GM19455 (cell line): ENCODE data around the gene PROC.
"Not testable (repeated sequence)": the region's sequence is repeated elsewhere in the genome, so short reads cannot be mapped to it uniquely, and the experiment has no call there.

Source experiments
- ATAC-seq: cut with Tn5 transposase; IDR thresholded peaks from one replicate; pipeline ENCODE4 v1.9.1; 2021; ENCODE audit not compliant: unreplicated experiment

Gene PROC

DNA sequence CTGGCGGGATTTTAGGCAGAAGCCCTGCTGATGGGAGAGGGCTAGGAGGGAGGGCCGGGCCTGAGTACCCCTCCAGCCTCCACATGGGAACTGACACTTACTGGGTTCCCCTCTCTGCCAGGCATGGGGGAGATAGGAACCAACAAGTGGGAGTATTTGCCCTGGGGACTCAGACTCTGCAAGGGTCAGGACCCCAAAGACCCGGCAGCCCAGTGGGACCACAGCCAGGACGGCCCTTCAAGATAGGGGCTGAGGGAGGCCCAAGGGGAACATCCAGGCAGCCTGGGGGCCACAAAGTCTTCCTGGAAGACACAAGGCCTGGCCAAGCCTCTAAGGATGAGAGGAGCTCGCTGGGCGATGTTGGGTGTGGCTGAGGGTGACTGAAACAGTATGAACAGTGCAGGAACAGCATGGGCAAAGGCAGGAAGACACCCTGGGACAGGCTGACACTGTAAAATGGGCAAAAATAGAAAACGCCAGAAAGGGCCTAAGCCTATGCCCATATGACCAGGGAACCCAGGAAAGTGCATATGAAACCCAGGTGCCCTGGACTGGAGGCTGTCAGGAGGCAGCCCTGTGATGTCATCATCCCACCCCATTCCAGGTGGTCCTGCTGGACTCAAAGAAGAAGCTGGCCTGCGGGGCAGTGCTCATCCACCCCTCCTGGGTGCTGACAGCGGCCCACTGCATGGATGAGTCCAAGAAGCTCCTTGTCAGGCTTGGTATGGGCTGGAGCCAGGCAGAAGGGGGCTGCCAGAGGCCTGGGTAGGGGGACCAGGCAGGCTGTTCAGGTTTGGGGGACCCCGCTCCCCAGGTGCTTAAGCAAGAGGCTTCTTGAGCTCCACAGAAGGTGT lies 8.5 kb downstream of the PROC start:
- ATAC-seq: no peak

DNA sequence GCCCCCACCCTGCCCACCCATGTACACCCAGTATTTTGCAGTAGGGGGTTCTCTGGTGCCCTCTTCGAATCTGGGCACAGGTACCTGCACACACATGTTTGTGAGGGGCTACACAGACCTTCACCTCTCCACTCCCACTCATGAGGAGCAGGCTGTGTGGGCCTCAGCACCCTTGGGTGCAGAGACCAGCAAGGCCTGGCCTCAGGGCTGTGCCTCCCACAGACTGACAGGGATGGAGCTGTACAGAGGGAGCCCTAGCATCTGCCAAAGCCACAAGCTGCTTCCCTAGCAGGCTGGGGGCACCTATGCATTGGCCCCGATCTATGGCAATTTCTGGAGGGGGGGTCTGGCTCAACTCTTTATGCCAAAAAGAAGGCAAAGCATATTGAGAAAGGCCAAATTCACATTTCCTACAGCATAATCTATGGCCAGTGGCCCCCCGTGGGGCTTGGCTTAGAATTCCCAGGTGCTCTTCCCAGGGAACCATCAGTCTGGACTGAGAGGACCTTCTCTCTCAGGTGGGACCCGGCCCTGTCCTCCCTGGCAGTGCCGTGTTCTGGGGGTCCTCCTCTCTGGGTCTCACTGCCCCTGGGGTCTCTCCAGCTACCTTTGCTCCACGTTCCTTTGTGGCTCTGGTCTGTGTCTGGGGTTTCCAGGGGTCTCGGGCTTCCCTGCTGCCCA lies 9.3 kb downstream of the PROC start:
- no peak for ATAC-seq

DNA sequence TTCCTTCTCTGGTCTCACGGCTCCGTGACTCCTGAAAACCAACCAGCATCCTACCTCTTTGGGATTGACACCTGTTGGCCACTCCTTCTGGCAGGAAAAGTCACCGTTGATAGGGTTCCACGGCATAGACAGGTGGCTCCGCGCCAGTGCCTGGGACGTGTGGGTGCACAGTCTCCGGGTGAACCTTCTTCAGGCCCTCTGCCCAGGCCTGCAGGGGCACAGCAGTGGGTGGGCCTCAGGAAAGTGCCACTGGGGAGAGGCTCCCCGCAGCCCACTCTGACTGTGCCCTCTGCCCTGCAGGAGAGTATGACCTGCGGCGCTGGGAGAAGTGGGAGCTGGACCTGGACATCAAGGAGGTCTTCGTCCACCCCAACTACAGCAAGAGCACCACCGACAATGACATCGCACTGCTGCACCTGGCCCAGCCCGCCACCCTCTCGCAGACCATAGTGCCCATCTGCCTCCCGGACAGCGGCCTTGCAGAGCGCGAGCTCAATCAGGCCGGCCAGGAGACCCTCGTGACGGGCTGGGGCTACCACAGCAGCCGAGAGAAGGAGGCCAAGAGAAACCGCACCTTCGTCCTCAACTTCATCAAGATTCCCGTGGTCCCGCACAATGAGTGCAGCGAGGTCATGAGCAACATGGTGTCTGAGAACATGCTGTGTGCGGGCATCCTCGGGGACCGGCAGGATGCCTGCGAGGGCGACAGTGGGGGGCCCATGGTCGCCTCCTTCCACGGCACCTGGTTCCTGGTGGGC lies 10.0 kb downstream of the PROC start:
- no peak for ATAC-seq

DNA sequence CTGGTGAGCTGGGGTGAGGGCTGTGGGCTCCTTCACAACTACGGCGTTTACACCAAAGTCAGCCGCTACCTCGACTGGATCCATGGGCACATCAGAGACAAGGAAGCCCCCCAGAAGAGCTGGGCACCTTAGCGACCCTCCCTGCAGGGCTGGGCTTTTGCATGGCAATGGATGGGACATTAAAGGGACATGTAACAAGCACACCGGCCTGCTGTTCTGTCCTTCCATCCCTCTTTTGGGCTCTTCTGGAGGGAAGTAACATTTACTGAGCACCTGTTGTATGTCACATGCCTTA lies 10.5 kb downstream of the PROC start:
- no peak for ATAC-seq

DNA sequence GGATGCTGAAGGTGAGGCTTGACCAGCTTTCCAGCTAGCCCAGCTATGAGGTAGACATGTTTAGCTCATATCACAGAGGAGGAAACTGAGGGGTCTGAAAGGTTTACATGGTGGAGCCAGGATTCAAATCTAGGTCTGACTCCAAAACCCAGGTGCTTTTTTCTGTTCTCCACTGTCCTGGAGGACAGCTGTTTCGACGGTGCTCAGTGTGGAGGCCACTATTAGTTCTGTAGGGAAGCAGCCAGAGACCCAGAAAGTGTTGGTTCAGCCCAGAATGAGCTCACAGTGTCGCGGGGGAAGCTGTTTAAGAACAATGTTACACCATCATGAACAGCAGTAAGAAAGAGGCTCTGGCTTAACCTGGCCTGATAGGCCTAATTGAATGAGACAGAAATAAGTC lies 11.1 kb downstream of the PROC start:
- ATAC-seq: no peak

DNA sequence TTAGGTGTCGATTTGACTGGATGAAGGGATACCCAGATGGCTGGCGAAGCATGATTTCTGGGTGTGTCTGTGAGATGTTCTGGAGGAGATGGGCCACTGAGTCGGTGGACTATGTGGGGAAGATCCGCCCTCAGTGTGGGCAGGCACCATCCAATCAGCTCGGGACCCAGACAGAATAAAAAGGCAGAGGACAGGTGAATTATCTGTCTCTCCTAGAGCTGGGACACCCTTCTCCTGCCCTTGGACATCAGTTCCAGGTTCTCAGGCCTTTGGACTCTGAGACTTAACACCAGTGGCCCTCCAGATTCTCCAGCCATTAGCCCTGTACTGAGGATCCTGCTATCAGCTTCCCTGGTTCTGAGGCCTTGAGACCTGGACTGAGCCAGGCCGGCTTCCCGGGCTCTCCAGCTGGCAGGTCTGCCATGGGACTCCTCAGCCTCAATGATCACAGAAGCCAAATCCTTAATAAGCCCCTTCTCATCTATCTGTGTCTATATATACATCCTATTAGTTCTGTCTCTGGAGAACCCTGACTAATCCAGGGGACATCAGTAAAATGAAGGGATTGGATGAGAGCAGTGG lies 11.7 kb downstream of the PROC start:
- no peak for ATAC-seq

DNA sequence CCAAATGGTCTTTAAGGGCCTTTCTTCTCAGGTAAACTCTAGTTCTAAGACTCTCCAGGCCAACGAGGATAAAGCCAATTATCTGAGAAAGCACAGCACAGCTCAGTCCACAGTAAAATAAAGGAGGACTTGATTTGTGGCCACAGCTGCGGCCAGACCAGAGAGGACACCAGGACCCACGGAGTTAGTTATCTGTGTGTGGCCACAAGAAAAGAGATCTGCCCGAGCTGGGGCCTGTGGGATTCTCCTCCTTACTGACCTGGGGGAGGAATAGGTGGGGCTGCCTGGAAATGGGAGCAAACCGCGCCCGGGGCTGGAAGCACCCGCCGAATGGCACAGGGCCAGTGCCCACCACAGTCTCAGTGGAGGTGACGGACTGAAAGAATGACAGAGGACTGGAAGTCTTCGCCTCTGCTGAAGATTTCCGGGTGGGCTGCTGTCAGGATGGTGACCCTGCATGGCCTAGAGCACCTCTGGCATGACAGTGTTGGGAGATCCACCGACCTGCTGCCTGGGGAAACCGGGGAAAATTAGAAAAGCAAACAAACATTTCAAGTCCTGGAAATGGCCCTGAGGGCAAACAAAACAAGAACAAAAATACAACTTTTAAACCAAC lies 13.3 kb downstream of the PROC start:
- no peak for ATAC-seq

DNA sequence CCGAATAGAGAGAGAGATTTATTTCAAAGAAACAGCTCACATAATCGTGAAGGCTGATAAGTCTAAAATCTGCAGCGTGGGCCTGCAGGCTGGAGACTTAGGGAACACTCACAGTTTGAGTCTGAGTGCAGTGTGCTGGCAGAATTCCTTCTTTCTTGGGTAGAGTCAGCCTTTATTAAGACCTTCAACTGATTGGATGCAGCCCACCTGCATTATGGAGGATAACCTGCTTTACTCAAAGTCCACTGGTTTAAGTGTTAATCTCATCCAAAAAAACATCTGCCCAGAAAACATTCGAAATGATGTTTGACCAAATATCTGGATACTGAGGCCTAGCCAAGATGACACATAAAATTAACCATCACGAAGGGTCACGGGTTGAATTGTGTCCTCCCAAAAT lies 16.3 kb downstream of the PROC start:
- ATAC-seq: no peak

DNA sequence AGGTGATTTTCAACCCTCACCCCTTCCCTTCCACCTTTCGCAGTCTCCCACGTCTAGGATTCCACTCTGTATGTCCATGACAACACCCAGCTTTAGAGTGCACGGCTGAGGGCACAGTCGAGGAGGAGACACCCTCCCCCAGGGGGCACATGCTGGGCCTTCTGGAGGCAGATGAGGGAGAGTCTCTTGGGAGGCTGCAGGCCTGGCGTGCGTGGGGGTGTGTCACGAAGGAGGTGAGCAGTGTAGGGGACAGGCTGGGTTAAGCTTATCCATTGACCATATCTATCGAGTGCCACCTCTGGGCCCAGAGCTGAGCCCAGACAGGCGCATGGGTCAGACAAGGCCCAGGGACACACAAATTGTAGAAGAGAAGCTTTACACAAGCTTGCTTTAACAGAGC lies 18.8 kb downstream of the PROC start:
- ATAC-seq: no peak

DNA sequence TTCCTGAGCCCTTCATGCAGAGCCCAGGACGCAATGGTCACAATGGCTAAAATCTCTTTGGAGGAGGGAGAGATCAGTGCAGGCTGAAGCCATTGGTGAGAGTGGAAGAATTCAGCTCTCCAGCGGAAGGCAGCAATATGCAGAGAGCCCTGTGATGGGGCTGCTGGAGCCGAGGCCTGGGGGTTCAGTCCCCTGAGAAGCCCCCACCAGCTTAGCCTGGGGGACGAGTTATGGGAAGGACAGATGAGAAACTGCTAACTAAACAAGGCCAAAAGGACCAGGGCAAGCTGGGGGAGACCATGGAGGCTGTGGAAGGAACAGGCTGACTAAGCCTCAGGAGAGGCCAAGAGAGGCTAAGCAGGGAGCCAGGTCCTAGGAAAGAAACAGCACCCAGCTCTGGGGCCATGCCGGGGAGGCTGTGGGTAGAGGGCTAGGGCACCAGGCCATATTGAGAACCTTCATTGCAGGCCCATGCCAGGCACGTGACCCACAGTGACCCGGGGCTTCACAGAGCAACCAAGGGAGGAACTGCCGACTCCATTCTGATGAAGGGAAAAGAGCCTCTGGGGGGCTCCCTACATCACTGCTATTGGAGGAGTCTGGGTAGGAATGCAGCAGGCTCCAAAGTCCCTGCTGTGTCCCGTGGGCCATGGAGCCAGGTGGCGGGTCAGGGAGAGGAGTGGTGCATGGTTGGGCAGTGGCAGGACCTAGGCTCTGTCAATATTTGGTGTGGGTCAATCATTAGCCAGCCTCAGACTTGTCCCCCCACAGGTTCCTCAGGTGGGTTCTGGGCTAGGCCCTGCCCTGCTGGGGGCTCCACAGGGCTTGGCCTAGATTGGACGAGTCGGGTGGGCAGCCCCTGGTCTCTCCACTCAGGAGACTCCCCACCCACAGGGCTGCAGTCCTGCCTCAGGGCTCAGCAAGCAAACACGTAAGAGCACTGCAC lies 19.8 kb downstream of the PROC start:
- ATAC-seq: no peak

DNA sequence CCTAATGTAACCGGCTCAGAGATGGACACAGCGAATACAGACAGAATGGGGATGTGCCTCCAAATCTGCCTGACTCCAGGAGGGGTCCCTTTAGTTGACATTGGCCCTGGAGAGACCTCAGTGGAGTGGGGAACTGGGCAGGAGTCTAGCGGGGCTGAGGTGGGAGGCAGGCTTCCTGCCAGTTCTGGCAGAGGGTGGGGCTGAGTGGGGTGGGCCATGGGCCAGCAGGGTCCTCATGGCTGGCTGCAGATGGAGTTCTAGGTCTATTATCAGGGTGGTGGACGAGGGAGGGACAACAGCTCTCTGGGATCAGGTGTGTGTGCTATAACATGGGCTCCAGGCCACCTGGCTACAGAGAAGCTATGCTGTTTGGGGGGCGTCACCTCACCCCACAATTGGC lies 21.1 kb downstream of the PROC start:
- ATAC-seq: no peak

DNA sequence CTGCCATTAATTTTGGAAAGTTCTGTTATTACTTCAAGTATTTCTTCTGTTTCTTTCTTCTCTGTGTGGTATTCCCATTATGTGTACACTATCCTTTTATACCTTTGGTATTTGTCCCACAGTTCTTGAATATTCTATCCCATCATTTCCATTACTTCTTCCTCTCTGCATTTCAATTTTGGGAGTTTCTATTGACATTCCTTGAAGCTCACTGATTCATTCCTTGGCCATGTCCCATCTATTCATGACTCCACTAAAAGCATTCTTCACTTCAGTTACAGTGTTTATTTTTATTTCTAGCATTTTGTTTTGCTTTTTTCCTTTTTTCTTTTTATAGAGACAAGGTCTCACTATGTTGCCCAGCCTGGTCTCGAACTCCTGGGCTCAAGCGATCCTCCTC lies 30.3 kb downstream of the PROC start:
- ATAC-seq: no peak

DNA sequence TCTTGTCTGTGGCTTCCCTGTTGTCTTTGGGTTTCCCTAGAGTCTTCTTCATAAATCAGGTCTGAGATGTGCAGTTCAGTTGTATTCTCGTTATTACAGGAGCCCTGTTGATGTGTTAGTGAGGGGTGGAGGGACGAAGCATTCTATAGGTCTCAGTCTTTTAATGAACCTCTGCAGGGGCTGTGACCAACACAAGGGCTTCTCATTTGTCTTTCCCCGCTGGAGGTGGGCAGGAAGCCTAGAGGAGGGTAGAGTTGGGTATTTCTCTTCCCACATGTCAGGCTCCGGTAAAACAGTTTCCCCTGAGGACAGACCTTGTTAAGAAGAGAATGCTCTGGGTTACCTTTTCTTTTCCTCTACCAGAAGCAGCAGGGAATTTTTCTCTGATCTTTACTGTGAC lies 31.2 kb downstream of the PROC start:
- no peak for ATAC-seq

DNA sequence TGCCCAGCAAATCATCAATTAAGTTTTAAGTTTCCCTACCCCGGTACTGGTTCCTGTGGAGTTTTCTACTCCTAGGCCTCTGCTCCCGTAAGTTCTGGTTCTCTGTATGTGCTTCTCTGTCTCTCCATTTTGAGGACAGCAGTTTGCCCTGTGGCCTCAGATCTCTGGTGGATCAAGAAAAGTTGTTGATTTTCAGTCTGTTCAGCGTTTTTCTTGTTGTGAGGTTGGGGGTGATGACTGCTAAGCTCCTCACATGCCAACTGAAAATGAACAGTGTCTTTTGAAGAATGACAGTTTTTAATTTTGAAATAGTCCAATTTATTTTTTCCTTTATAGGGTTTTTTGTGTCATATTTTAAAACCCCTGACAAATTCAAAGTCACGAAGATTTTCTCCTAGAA lies 31.7 kb downstream of the PROC start:
- no peak for ATAC-seq

DNA sequence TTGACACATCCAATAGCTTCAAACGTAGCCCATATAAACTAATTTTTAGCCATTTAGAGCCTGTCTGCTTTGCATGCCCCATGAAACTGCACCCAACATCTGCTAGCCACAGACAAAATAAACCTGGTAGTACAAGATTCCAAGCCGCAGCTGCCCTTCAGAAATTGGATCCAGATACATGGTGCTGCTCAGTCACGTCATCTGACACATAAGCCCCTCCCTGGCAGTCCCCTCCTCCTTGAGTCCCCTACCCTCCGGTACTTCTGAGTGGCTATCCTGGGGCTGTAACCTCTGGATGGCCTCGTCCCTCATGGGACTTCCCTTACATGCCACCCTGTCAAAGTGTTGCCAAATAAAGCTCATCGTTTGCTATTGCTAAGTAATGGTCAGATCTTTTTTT lies 33.8 kb downstream of the PROC start:
- ATAC-seq: no peak

DNA sequence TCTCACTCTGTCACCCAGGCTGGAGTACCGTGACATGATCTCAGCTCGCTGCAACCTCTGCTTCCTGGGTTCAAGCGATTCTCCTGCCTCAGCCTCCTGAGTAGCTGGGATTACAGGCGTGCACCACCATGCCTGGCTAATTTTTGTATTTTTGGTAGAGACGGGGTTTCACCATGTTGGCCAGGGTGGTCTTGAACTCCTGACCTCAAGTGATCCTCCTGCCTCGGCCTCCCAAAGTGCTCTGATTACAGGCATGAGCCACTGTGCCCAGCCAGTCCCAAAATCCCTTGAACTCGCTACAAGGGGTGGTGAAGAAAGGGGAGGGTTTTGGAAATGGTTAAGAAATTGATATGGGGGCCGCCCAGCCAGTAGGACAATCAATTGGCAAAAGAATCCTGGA lies 34.2 kb downstream of the PROC start:
- not testable (repeated sequence) for ATAC-seq

DNA sequence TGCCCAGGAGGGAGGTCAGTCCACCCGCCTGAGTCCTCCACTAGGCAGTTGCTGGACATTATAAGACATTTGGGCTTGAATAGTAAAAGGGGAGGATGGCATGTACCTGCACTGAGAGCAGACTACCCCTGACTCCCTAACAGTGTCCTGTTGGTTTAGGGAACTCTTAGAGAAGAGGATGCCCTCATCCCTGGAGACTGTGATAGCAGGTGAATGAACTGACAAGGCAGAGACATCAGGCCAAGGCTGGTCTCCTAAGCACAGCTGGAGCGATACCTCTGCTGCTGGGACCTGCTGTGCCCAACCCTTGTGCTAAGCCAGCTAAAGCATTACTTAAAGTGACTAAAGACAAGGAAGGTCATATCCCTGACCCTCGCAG lies 34.8 kb downstream of the PROC start:
- no peak for ATAC-seq

DNA sequence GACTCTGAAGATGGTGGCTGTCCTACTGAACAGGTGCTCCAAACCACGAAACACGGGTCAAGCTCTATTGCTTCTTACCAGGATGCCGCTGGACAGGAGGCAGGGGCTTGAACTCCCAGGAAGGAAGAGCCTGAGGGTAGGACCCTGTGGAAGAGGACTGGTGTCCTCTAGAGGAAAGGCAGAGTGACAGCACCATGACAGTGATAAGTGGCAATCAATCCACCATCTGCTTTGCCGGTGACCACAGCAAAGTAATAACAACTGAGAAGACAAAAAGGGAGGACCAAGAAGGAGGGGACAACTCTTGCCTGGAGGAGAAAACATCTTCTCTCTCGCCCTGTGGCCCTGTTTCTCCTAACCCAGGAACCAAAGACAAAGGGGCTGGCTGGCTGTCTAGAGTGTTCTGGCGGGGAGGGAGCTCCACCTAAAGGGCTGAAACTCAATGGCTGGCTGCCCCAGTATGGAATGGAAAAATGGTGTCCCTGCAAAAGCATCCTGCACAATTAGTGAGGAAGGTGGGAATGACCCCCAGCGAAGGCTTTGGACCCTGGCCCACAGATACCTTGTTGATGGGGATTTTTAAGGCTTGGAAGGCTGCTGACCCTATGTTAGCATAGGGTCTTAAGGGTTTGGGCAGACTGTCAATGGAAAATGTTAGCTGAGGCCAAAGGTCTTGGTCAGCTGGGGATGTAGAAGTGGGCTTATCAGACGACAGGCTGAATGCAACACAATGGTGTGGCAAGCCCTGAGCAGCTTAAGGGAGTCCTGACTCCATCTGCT lies 35.4 kb downstream of the PROC start:
- no peak for ATAC-seq
